Occipital lobe (tissue), 2 donors: Measurements from ENCODE around the gene TAF11. TPM values are rescaled to one million over a fixed set of nuclear protein-coding genes. Genes with fewer than 3 reads are reported as not detected.
"Not testable (repeated sequence)": the region's sequence is repeated elsewhere in the genome, so short reads cannot be mapped to it uniquely, and the experiment has no call there.

ENCODE experiments used
- DNase-seq: peaks from one replicate; lab custom pipeline; 2025; lab: John Stamatoyannopoulos, UW
- total RNA-seq: library from RNA; depleted of rRNA; stranded (reverse); fragments of >200 nt; gene quantifications from one replicate; pipeline ENCODE4 v1.2.3, GENCODE V29; 2014

TAF11 gene, protein sequence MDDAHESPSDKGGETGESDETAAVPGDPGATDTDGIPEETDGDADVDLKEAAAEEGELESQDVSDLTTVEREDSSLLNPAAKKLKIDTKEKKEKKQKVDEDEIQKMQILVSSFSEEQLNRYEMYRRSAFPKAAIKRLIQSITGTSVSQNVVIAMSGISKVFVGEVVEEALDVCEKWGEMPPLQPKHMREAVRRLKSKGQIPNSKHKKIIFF
- 32.4 TPM for total RNA-seq

DNA sequence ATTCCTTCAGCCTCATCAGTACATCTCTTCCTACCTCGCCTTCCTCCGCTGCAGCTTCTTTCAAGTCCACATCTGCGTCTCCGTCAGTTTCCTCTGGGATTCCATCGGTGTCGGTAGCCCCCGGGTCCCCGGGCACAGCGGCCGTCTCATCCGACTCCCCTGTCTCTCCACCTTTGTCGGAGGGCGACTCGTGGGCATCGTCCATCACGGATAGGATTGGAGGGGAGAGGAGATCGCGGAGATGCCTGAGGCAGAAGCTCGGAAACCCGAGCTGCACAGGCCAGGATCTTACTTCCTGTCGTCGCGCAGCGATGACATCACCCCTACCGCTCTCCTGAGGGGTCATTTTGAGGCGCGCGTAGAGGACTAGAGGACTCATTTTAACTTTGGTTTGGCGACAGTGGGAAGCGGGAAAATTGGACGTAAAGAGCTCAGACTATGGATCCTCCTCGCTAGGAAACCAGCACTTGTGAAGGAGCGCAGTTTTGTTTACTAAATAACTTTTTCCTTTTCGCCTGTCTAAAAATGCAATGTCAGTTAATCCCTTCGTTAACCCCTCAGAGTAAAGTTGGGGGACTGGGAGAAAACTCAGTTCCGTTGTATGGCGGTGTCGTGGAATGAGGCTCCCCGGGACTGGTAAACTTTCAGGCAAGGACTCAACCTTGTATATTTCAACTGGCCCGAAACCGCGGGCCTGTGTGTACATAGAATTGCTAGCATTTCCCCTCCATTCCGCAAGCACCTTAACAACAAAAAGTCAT is at the start of gene TAF11:
TAF11 (minus strand) TSS at position 290 of the 761 bp plus-strand sequence; CDS start at position 205, 85 bp downstream.
- DNase-seq, result peak; percentile 85

DNA sequence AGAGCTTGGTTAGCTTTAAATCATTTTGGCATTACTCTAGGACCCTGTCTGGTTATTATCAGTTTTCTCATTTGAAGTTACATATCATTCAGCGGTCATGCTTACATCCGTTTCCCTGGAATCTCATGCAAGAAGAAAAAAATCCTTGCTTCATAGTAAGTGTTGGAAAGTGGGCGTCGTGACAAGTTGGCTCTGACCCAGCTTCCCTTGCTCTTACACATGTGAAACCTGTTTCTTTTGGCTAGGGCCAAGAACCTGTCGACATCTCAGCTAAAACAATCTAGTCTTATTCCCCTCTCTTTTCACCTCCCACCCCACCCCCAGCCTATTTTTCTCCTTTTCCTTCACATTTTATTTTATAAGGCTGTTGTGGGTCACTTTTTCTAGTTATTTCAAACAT is 46.7 kb upstream of the TAF11 start:
- no peak for DNase-seq

DNA sequence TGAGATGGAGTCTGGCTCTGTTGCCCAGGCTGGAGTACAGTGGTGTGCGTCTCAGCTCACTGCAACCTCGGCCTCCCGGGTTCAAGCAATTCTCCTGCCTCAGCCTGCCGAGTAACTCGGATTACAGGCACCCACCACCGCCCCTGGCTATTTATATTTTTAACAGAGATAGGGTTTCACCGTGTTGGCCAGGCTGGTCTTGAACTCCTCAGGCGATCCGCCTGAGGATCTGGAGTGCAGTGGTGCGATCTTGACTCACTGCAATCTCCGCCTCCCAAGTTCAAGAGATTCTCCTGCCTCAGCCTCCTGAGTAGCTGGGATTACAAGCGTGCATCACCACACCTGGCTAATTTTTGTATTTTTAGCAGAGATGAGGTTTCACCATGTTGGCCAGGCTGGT is 44.4 kb upstream of the TAF11 start:
- not testable (repeated sequence) for DNase-seq

DNA sequence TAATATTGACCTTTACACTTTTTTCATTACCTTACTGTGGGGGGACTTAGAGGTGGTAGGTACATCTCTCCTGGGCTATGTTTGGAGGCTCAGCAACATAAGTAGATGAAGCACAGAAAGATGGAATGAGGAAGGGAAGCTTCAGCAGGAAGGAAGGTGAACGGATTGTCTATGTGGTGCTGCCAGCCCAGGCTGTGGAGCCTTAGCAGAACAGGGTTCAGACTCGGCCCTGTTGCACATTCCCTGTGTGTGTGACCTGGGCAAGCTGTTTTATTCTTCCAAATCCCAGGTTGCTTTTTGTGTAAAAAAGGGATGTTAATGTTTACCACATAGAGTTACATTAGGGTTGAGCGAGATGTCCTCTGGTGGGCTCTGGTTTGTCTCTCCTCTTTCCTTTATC is 42.4 kb upstream of the TAF11 start:
- DNase-seq, result no peak

DNA sequence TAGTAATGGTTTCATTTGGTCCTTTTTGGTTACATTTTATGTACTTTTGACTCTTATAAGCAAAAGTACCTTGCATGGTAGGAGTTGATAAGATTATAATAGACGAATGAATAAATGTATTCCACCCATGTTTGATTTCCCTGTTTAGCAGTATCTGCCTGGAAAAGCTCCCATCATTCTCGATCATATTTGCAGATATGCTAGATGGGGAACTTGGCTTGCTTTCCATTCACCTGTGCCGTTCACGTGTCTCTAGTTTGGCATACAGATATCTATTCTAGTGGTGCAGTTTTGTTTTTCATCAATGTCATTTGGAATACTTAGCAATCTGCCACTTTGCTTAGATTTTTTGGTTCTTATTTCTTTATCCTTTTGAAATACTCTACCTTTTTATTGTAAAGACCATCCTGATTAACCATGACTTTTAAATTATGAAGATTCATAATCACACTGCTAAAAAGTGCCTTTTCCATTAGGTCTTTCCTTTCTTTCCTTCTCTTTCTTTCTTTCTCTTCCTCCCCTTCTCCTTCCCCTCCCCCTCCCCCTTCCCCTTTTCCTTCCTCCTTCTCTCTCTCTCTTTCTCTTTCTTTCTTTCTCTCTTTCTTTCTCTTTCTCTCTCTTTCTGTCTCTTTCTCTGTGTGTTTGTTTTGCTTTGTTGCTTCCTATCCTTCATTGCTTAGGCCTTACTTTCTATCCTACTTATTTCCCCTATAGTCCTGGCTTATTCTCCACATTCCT is 41.6 kb upstream of the TAF11 start:
- DNase-seq, result no peak

DNA sequence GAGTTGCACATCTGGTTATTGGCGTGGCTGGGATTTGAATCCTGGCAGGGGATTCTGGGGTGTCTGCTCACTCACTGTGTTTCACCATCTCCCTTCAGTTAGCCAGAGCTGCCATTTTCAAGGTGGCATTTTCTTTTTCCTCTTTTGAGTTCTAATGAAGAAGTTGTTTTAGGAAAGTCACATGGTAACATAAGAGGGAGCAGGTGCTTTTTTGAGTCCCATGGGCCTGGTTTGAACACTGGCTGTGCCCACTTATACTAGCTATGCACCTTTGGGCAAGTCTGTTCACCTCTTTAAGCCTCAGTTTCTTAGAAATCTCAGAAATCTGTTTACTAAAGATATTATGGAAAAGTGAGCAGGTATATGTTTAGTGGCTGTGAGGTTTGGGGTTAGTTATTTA is 40.9 kb upstream of the TAF11 start:
- DNase-seq, result no peak

DNA sequence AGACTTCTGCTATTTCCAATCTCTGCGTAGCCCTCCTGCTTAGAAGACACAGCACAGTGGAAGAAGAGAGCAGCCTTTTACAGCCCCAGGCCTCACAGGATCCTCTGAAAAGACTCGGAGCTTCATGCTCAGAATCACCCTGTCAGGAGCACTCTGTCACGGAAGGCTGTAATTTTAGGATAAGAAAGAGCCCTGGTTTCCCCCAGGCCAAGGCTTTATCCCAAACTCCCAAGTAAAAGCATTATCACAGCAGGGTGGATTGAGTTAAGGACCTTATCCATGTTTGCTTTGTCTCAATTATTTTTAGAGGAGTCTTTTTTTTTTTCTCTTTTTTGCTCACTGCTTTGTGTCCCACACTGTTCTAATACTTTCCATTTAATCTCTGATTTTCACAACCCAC is 40.4 kb upstream of the TAF11 start:
- no peak for DNase-seq

DNA sequence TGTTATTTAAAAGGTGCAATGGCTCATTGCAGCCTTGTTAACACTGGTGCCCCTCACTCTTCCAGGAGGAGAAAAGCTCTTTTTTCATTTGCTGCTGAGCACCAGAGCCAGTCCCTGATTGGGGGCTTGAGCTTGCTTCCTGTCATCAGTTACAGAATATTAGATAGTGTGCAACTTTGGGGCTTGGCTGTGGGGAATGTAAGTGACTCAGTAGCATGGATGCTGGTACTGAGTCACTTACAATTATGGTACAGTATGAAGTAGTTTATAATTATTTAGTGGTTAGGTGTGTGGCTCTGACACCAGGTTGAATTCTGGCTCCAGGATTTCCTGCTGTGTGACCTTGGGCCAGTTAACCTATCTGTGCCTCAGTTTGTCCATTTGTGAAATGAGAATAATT is 38.8 kb upstream of the TAF11 start:
- DNase-seq, result no peak

DNA sequence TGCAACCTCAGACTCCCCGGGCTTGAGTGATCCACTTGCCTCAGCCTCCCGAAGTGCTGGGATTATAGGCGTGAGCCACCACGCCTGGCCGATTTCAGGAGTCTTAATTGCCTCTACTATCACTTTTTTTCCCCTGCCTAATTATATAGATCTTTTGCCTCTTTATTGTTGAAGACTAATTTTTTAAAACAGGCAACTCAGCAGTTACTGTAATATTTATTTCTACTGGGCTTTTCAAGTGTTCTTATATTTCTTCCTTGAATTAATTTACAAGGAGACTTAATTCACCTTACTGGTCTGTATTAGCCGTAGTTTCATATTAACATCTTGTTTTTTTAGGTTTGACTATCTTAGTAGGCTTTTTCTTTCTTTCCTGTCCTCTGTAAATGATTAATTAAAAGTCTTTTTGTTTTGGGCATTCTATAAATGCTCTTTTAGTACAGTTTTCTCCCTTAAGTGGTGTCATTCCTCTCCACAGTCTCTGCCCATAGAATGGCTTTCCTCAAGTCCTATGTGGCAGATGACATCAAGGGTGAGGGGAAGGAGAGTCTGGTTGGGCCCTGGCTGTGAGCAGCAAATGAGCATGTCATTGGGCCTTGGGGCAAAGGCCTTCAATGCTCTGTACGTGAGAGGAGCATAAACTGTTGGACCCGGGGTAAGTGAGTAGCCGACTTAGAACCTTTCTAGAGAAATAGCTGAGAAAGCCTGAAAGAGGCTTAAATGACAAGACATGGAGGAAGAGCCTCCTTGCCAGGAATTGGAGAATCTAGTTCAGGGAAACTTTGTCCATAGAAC is 37.2 kb upstream of the TAF11 start:
- DNase-seq, result no peak

DNA sequence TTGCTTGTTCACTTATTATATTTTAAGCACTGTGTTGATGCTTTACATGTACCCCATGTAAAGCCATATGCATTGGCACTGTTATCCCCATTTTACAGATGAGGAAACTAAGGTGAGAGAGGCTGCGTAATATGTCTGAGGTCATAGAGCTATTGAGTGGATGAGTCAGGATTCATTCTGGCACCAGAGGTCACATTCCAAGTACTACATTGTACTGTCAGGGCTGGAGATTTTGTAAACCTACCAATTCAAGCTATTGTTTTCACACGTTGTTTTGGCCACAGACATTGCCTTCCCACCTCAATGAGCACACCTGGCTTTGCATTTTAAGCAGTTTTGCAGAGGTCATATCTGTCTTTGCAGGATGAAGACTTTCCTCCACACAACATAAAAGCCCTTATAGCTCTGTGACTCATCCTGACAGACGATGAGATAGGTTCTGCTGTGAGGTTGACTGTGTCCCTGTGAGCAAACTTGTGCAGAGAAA is 34.4 kb upstream of the TAF11 start:
- DNase-seq, result no peak

DNA sequence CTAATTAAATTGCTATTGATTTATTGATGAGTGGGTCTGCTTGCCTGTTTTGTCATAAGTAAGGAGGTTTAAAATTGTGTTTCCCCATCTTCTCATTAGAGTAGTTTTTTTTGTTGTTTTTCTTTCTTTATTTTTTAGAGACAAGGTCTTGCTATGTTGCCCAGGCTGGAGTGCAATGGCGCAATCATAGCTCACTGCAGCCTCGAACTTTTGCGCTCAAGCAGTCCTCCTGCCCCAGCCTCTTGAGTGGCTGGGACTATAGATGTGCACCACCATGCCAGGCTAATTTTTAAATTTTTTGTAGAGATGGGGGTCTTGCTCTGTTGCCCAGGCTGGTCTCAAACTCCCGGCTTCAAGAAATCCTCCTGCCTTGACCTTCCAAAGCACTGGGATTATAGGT is 32.3 kb upstream of the TAF11 start:
- DNase-seq, result no peak

DNA sequence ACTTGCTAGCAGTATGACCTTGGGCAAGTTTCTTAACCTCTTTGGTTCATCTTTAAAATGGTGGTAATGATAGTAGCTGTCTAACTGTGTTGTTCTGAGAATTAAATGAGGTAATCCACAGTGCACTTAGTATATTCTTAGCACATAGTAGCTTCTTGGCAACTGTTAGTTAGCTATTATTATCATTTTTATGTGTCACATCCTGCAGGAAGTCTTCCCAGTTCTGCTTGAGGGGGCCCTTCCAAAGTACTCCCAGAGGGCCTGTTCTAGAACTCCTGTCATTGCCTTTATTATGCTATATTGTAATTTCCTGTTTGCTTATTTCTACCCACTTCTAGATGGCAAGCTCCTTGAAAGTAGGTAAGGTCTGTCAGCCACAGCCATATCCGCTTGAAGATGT is 31.8 kb upstream of the TAF11 start:
- no peak for DNase-seq

DNA sequence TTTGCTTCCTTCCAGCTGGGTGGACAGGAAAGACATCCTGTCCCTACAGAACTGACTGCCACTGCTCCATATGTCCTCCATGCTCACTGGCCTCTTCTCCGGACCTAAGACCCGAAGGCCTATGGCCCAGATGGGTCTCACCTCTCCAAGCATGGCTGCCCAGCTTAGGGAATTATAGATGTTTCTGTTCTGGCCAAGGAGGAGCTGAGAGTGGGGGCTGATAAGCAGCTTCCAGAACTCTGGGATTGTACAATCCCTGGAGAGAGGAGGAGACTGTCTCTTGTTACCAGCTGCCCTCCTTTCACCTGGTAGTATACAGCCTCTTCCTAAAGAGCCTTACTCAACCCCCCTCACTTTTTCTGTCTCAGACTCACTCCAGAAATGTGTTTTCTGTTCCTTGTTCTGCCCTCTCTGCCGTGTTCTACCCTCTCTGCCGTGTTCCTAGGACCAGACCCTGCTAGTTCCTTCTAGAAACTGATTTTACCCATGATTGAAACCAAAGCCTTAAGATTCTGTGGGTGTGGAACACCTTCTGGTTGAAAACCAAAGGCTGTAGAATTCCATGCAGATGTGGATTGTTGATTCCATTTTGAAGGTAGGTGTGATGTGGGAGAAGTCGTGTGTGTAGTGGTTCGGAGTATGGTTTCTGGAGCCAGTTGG is 29.9 kb upstream of the TAF11 start:
- DNase-seq, result no peak

DNA sequence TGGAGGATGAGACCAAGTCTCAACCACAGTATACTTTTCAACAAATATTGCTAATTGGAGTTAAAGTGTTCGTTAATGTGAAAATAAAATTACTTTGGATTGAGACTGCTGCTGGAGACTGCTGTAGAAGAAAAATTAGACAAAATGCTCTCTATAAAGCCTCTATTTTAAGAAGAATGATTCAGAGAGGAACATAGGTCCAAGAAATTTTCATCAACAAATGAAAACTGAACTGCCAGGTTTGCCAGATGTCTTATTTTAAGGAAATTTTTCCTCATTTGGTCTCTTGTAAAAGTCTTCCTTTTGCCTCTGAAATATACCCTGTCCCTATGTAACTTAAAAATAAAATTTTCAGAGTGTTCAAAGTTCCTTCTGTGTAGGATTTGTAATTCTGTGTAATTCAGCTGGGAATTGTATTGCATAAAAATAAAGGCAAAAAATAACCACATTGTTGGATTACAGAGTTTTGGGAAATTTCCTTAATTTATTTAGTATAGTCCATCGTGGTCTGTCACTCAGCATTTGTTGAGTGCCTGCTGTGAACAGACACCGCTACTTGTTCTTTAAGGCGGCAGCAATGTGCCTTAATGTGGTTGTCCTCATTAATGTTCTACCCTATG is 28.6 kb upstream of the TAF11 start:
- no peak for DNase-seq

DNA sequence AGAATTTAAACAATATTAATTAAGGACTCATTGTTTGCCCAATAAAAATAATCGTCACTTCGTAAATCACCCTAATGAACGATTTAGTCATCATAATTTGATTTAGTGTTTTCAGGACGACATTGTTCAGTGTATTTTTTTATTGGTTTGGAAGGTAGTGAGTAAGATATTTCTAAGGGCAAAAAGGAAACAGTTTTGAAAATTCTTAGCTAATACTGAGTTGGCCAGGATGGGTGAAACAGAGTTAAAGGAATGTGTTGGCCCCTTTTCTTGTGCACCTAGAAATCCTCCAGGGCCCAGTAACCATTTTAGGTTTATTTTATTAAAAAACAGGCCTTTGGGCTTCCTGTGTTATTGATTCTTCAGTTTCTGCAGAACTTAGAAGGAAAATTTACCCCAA is 26.5 kb upstream of the TAF11 start:
- no peak for DNase-seq

DNA sequence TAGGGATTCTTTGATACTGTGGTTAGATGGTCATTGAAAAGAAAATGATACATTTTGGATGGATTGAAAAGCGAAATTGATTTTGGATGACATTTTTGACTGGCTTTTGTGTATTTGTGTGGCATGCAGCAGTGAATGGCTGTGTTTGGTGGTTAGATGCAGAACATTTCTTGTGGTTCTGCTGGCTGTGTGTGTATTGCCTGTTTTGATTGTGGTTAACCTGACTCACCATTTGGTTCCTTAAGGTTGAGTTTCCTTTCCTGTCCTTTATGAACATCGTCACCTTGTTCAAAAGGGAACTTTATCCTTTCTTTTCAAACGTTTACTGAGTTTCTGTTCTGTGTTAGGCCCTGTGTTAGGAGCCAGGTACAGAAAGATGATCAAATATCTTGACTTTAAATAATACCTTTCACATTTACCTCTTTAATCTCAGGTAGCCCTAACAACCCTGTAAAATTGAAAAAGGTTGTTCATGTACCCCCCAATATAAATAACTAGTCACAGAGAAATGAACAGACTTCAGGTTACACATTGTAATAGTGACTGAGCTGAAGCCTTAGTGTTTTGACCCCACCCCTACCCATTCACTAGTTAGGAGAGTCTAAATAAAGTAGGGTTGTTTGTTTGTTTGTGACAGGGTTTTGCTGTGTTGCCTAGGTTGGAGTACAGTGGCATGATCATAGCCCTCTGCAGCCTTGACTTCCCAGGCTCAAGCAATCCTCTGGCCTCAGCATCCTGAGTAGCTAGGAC is 25.0 kb upstream of the TAF11 start:
- DNase-seq, result no peak

DNA sequence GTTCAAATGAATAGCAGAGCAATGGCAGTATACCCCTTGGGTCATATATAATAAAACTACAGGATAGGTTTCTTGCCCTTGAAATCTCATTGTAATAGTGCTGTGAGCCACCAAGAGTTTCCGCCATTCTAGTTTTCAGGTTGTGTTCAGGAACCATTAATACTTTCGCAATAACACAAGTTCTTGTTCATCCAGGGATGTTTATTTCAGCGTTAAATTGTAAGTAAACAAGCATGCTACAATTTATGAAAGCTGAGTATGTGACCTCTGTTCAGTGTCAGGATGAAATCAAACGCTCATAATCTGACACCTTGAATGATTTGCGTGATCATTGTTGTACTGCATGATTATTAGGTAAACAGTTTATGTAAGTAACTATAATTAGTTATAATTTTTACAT is 24.0 kb upstream of the TAF11 start:
- DNase-seq, result no peak

DNA sequence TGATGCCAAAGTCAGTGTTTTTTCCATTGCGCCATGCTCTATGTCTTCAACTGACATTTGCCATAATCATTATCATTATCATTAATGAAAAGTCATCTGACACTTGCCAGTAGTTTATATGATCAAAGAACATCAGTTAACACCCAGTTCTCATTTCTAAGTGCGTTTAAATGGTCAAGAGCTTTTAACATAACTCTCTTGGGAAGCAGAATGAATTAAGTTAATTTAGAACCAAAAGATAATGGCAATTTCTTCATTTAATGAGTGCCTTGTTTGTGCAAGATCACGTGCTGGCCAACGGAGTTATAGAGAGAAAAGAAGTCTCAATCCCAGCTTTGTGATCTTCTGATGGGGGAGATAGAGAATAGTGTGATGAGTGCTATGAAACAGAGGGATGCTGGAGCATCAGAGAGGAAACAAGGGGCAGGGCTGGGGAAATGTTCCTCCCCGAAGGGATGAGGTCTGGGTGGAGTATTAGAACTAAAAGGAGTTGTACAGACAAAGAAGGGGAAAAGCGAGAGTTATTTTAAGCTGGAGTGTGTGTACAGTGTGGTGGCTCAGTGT is 21.6 kb upstream of the TAF11 start:
- DNase-seq, result no peak

DNA sequence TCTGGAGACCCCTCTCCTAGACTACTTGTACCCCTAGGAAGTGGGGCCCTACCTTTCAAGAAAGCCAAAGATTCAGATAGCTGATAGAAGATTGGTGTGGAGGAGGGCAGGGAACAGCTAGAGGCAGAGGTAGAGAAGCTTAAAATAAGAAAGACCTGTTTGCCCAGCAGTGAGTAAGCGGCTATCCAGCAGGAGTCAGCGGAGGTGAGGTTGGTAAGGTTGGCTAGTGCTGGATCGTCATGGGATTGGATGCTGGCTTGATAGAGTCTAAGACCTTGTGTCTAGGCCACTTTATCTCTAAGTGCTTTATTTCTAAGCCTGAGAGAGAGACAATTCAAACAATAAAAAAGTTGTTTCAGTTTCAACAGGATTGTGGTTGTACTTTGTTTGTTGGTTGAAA is 20.4 kb upstream of the TAF11 start:
- no peak for DNase-seq

DNA sequence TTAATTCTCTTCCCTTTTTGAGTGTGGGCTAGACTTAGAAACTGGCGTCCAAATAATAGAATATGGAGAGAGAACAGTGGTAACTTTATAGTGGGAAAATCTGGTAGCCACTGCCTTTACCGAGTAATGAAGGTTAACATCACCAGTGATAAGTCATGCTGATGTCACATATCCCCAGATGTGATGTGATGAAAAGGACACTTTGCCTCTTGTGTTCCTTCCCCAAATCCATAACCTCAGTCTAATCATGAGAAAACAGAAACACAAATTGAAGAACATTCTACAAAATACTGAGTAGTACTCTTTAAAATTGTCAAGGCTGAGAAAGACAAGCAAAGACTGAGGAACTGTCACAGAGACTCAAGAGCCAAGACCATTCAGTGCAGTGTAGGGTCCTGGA is 19.0 kb upstream of the TAF11 start:
- no peak for DNase-seq
